ENCODE data around the gene CCR5AS. TPM values are rescaled to one million over a fixed set of nuclear protein-coding genes. Genes with fewer than 3 reads are reported as not detected.

CCR5AS gene

GRCh38 chr3:46314517-46314916, 92.3 kb downstream of the CCR5AS start:
- ChIA-PET POLR2A (interaction anchor here (0.6 kb wide), 1 partner anchor 616 kb away, joined by 3 read pairs; no protein-coding TSS in a partner anchor), CTCF (interaction anchor here (0.6 kb wide), 1 partner anchor 21 kb away, joined by 3 read pairs; no protein-coding TSS in a partner anchor)
- Mint-ChIP-seq H3K27ac (no peak overlapping the region), H3K4me3 (no peak overlapping the region), H3K9me3 (peaks cover 5% of the 10 kb centered on the region), H3K36me3 (ENCODE audit: low read depth) (no peaks in the 10 kb centered on the region), H3K4me1 (peaks cover 40% of the 10 kb centered on the region), H3K27me3 (no peaks in the 10 kb centered on the region)
- intact Hi-C loops (cut with micrococcal nuclease): no loop called here
- ATAC-seq (ENCODE audit: low read depth) (no peak), DNase-seq (no peak)
- no peak for TF ChIP-seq CTCF (IDR thresholded peaks at IDR 0.05)

Other genes starting within 250 kb of the CCR5AS start
- gene CCR1, start 198.8 kb downstream of the CCR5AS start, total RNA-seq: 0.73 and 0.82 TPM in 2 replicates
- gene CCR3, start 164.6 kb downstream of the CCR5AS start, total RNA-seq: not detected in 2 replicates
- gene CCR2, start 53.0 kb downstream of the CCR5AS start, total RNA-seq: 0.16 and 0.29 TPM in 2 replicates
- gene CCR5, start 36.1 kb downstream of the CCR5AS start, total RNA-seq: 0.27 and 0.55 TPM in 2 replicates
- 1.9 TPM in 2 replicates for gene CCRL2, start 193 bp upstream of the CCR5AS start, total RNA-seq
- gene LTF, start 57.8 kb upstream of the CCR5AS start, total RNA-seq: 0.10 TPM in 1 of 2 replicates, not detected in the other
- gene RTP3, start 90.9 kb upstream of the CCR5AS start, total RNA-seq: not detected in 2 replicates
- gene LRRC2, start 159.2 kb upstream of the CCR5AS start, total RNA-seq: not detected in 2 replicates
- gene FAM240A, start 205.5 kb upstream of the CCR5AS start, total RNA-seq: not detected in 2 replicates